Upper lobe of left lung (tissue), 4 donors: ENCODE results near the gene GOLM1.

ENCODE experiments used
- EP300 ChIP-seq, 4 donors: sonication (generic); formaldehyde crosslinking; IDR thresholded peaks; one replicate each; pipeline ENCODE4 v1.5.1; 2017; ENCODE audit warnings: antibody characterized with exemption in 4 of 4, control low read depth in 2 of 4
- POLR2A ChIP-seq, 4 donors: fragments of 450-650 bp; IDR thresholded peaks; one replicate each; pipeline ENCODE4 v1.5.1; 2016 to 2017; ENCODE audit warnings: antibody characterized with exemption in 4 of 4, mild to moderate bottlenecking in 2 of 4
- POLR2AphosphoS5 ChIP-seq, 2 donors: sonication (generic); formaldehyde crosslinking; IDR thresholded peaks; one replicate each; pipeline ENCODE4 v1.5.1; 2017; ENCODE audit warnings: antibody characterized with exemption in 2 of 2
- TF ChIP-seq, protein P1 (sequence below), 6 experiments: fragments of 450-650 bp in 4 of 6; fragments of 200-600 bp in 2 of 6; sonication (generic) in 2 of 6; IDR thresholded peaks; one replicate each; pipeline ENCODE4 v1.5.1; 2016 to 2019; ENCODE audit warnings: antibody characterized with exemption in 6 of 6

GRCh38 chr9:86073839-86074238 is 25.5 kb downstream of the GOLM1 start:
- TF ChIP-seq, protein P1, sequence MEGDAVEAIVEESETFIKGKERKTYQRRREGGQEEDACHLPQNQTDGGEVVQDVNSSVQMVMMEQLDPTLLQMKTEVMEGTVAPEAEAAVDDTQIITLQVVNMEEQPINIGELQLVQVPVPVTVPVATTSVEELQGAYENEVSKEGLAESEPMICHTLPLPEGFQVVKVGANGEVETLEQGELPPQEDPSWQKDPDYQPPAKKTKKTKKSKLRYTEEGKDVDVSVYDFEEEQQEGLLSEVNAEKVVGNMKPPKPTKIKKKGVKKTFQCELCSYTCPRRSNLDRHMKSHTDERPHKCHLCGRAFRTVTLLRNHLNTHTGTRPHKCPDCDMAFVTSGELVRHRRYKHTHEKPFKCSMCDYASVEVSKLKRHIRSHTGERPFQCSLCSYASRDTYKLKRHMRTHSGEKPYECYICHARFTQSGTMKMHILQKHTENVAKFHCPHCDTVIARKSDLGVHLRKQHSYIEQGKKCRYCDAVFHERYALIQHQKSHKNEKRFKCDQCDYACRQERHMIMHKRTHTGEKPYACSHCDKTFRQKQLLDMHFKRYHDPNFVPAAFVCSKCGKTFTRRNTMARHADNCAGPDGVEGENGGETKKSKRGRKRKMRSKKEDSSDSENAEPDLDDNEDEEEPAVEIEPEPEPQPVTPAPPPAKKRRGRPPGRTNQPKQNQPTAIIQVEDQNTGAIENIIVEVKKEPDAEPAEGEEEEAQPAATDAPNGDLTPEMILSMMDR (IDR thresholded peaks at IDR 0.05), result no peak
- TF ChIP-seq EP300 (IDR thresholded peaks at IDR 0.05) (no peak), POLR2A (IDR thresholded peaks at IDR 0.05) (no peak), POLR2AphosphoS5 (IDR thresholded peaks at IDR 0.05) (no peak)
